SU-DHL-6 (cell line): ENCODE measurements around the gene SLC25A12.

ENCODE experiments used
- CTCF ChIP-seq: fragments of 200-600 bp; sonication (generic); IDR thresholded peaks from one replicate; pipeline ENCODE4 v1.5.1; 2017; ENCODE audit warnings: antibody characterized with exemption, mild to moderate bottlenecking, low read length, moderate library complexity; ENCODE audit not compliant: insufficient read depth, poor library complexity, severe bottlenecking
- EZH2phosphoT487 ChIP-seq: fragments of 200-600 bp; sonication (generic), shearing (Covaris generic); conservative IDR thresholded peaks from 2 replicates; pipeline ENCODE4 v1.6.1; 2018; ENCODE audit warnings: mild to moderate bottlenecking, antibody characterized with exemption, low read length, moderate library complexity, mixed read lengths

DNA sequence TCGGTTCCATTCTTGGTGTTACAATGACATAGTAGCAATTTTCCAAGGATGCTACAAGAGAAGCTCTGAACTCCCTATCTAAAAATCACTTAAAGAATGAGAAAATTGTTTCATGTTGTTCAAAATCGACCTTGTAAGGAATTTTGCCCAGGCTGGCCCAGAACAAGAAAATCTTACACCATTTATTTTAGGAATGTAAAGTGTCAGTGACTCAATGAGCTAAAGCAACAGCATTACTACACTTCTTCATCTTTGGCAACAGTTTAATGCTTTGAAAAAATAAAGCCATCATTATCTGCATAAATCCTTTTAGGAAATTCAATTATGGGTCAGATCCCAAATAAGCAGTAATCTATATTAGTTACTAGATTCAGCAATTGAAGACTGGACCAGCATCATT lies 38.6 kb downstream of the SLC25A12 start:
- no peak for TF ChIP-seq CTCF
- TF ChIP-seq EZH2phosphoT487 = no peak
